GM21390 (cell line): ENCODE results near the gene RMND5B.

Experiments
- ATAC-seq: cut with Tn5 transposase; IDR thresholded peaks from one replicate; pipeline ENCODE4 v1.9.1; 2021; ENCODE audit not compliant: unreplicated experiment

Gene RMND5B

DNA sequence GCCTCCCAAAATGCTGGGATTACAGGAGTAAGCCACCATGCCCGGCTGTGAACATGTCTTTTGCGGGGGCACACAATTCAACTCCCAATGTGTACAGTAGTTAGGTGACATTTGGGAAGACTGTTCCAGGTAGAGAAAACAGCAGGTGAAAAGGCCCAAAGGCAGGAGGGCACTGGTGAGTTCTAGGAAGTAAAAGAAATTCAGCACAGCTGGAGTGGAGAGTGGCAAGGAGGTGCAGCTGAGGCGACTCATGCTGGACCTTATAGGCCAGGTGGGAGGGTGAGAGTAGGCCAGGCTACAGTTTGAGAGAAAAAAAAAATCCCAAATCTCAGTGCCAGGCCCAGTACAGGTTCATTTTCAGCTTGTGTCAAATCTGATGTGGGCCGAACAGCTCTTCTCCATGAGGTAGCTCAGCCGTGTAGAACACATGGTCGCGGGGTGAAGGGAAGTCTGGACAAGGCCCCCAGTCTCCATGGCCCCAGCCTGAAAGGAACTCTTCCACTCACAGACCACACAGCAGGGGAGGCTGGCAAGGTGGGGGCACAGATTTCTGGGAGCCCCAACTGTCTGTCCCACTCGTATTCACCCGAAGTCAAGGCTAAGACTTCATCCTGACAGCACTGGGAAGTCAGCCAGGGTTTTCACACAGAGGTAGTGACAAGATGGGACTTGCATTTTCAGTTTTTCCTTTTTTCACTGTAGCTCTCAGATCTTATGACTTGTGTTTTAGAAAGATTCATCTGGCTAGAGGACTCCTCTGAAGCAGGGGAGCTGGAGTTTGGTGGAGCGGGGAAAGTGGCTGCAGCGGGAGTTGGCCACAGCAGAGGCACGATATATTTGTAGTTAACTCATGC, 69.0 kb downstream of the RMND5B start:
- no peak for ATAC-seq
